Epithelial cell of proximal tubule (primary cell): ENCODE data around the gene HOXC9. TPM values are rescaled to one million over a fixed set of nuclear protein-coding genes. Genes with fewer than 3 reads are reported as not detected.

ENCODE experiments used
- DNase-seq: peaks from one replicate; pipeline ENCODE4 v3.0.0-alpha.2; 2011; ENCODE audit warnings: low read depth
- H3K4me3 ChIP-seq: 2 replicates; pipeline ENCODE4 v1.5.1; 2011; ENCODE audit warnings: low read depth, mild to moderate bottlenecking, low read length
- total RNA-seq: library from RNA; depleted of rRNA; stranded (reverse); fragments of >200 nt; gene quantifications from 2 replicates; pipeline ENCODE4 v1.2.3, GENCODE V29; 2015
- TF ChIP-seq, protein P1 (sequence below): conservative IDR thresholded peaks from 2 replicates; pipeline ENCODE4 v1.5.1; 2012; ENCODE audit warnings: low read depth, mild to moderate bottlenecking, low read length

Gene HOXC9
- total RNA-seq, 1 donor from 2014 or later: 11.0 TPM

GRCh38 chr12:53995002-53995377, 5.0 kb upstream of the HOXC9 start:
- peak overlapping the region; percentile 84 for H3K4me3 ChIP-seq
- TF ChIP-seq, protein P1, sequence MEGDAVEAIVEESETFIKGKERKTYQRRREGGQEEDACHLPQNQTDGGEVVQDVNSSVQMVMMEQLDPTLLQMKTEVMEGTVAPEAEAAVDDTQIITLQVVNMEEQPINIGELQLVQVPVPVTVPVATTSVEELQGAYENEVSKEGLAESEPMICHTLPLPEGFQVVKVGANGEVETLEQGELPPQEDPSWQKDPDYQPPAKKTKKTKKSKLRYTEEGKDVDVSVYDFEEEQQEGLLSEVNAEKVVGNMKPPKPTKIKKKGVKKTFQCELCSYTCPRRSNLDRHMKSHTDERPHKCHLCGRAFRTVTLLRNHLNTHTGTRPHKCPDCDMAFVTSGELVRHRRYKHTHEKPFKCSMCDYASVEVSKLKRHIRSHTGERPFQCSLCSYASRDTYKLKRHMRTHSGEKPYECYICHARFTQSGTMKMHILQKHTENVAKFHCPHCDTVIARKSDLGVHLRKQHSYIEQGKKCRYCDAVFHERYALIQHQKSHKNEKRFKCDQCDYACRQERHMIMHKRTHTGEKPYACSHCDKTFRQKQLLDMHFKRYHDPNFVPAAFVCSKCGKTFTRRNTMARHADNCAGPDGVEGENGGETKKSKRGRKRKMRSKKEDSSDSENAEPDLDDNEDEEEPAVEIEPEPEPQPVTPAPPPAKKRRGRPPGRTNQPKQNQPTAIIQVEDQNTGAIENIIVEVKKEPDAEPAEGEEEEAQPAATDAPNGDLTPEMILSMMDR: no peak
- no peak for DNase-seq

DNA sequence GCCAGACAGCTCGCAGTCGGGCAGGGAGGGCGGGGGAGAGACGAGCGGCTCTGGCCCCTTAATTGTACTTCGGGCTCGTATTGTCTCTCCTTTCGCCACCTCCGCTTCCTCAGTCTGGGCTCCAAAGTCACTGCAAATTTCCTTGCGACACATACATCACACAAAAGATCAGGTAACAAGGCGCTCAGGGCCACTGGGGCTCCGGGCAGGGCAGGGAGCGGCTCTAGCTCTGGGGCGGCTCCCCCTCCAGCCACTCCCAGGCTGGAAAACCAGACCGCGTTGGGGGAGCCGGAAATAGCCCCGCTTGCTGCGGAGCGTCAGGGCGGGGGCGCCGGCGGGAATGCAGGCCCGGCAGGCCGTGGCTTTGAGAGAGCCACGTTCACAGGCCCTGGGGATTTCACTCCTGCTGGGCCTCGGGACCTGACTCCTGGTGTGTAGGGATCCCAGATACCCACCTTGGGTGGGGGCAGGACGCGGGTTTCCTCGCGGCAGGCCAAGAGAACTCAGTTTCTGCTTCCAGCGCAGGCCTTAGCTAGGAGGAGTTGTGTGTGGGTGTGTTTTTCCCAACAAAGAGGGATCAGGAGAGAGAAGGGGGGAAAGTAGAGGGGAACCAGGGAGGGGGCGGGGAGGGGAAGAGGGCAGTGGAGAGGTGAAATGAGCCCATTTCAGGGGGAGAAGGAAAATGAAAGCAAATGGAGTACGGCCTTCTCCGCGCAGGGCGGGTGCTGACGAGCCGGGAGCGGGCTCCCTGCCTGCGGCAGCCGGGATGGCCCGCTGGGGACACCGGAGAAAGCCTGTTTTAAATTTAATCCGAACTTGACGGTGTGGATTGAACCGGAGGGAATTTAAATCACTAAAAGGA, 4.4 kb upstream of the HOXC9 start:
- DNase-seq: no peak
- peak overlapping the region; percentile 84 for H3K4me3 ChIP-seq
- TF ChIP-seq, protein P1: no peak

DNA sequence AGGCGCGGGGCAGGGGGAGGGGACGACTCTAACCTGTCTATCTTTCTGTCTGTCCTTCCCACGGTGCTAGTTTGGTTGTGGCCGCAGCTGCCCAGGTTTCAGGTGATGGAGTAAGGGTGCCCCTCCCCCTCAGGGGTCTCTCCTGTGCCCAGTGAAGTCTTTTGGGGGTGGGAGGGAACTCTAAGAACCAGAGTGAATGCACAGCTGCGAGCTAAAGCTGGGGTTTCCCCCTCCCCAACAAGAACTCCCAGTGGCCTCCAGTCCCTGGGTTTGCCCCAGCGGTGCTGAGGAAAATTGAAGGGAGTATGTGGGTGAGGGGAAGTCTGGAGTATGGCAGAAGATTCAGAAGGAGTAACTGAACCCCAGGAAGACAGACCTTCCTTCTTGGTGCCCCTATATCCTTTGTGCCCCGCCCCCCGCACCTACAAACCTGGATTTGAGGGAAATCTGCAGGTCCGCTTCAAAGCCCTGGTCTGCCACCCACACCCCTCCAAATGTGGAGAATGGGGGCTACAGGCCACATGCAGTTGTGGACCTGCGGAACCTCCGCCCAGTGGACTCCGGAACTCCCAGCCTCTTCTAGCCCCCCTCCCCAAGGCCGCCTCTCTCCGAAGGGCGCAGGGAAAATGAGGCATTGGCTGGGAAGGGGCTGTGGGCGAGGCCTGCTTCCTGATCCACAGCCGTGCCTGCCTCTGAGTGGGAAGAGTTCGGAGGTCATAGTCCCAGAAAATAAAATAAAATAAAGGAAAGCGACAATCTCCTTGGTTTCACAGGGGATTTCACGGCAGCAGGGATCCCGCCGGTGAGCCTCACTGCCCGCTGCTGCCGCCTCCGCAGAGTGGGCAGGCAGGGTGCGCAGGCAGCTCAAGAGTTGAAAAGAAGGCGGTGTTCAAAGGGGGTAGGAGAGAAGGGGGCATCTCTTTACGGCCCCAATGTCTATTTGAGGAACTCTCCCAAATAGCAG, 3.4 kb upstream of the HOXC9 start:
- no peak for DNase-seq
- H3K4me3 ChIP-seq: peak overlapping the region; percentile 84
- TF ChIP-seq, protein P1: no peak

DNA sequence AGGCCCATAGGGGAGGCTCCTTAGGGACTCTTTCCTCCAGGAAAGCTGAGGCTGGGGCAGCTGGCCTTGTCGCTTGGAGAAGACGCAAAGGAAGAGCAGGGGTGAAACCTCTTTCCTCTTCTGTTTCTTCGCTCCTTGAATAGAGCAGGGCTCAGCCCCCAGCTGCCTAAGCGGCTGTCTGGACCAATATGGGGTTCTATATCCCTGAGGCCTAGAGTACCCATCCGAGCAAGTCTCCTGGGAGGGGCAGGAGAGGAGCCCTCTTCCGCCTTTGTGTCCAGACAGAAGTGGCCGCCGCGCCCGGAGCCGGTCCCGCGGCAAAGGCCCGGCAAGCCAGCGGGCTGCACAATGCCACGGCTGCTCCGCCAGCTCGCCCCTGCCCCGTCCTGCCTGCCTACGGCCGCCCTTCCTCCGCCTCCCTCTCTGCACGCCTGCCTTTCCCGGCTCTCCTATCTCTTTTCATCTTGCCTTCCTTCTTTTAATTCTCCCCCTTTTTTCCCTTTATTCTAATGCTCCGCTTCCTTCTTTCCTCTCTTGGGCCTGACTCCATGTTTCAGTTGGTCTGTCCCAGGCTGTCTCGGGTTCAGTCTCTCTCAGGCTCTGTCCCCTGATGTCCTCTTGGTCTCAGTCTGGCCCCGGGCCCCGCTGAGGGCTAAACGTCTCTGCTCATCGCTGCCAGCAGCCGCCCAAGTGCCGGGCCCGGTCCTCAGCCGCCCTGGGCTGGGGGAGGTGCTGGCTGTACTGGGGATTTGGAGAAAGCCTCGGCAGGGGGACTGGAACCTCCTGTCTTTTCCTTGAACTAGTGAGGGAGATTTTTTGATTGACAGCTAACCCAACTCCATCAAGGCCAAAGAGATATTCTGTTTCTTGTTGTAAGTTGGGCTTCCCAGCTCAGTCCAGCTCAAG, 2.5 kb upstream of the HOXC9 start:
- DNase-seq: no peak
- TF ChIP-seq, protein P1: no peak
- peak overlapping the region; percentile 84 for H3K4me3 ChIP-seq

- no peak for DNase-seq
- peak overlapping the region; percentile 84 for H3K4me3 ChIP-seq
- TF ChIP-seq, protein P1: no peak
Observed at GRCh38 chr12:53998110-53998899, 1.7 kb upstream of the HOXC9 start.

DNA sequence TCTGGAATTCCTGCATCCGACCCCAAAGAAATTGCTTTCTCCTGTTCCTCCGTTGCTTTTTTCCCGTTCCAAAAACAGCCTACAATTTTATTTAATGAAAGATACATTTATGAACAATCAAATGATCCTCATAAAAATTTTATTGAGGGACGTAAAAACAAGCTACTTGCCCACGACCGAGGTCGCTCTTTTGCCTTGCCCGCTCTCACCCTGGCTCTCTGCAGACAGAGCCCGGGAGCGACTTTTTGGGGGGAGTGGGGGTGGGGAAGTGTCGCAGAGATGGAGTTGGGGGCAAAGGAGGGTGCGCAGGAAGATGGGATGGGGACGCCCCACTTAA, 1.1 kb upstream of the HOXC9 start:
- peak overlapping the region; percentile 84 for H3K4me3 ChIP-seq
- TF ChIP-seq, protein P1: no peak
- DNase-seq: no peak
